Glomerular endothelial cell (primary cell): Measurements from ENCODE around the gene COL6A3. TPM values are rescaled to one million over a fixed set of nuclear protein-coding genes. Genes with fewer than 3 reads are reported as not detected.
"Not testable (repeated sequence)": the region's sequence is repeated elsewhere in the genome, so short reads cannot be mapped to it uniquely, and the experiment has no call there.

Experiments used
- DNase-seq: peaks from one replicate; pipeline ENCODE4 v3.0.0-alpha.2; 2011; ENCODE audit warnings: low read depth, low spot score; ENCODE audit errors: extremely low read depth
- total RNA-seq: library from RNA; depleted of rRNA; stranded (reverse); fragments of >200 nt; gene quantifications from 2 replicates; pipeline ENCODE4 v1.2.3, GENCODE V29; 2015

The COL6A3 gene
- total RNA-seq, 1 donor from 2014 or later = 244 TPM

DNA sequence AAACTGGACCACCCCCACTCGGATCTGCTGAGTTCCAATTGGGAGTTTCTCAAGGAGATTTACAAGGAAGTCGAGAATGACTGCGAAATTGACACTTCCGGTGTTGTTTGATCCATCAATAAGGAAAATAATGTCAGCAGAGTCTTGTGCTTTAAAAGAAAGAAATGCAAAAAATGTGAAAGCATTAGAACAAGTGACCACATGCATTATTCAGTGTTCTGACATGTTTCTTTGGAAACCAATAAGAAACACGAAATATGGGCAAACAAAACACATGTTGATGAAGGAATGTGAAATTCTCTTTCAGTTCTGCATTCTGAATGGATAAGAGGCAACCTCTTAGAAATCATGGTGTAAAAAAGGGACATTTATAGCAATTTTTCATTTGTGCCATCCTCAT, 25.9 kb downstream of the COL6A3 start:
- no peak for DNase-seq

DNA sequence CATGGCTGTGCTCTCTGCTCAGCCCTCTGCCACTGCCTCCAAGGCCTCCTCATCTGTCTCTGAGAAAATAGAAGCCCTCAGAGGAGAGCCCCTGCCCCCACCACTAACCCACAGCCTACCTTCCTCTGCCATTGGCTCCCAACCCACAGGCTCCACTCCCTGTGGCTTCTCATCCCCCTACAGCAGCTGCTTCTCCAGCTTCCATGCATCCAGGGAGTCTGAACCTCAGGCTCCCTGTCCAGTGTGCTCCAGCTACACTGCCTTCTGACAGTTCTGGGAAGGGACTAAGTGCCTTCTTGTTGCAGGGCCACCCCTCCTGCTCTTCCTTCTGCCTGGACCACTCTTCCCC, 29.3 kb downstream of the COL6A3 start:
- DNase-seq = no peak

DNA sequence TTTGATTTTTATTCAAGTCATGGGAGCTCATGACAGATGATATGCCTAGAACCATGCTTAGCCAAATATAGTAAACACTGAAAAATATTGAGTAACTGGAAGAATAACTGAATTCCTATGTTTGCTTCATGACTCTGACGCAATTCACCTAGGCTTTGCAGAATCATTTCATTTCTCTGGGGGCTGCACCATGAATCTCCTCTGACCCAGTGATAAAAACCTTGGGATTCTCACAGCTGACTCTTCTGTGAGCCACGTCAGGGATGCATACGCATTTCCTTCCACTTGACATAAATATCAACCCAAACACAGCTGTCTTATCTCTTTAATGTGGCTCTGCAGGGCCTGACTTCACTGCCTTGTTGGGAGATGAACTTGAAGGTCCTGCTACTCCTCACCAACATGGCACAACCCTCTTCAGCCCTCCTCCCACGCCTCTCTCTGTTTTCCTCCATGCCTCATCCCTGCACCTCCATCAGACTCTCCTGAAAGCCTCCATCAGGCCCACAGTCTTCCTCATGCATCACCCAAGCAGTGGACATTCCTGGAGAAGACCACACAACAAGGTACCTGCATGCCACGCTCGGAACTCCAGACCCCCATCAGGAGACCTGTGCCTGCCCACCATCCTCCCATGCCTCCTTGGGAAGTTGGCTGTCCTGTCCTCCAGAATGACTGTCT, 29.8 kb downstream of the COL6A3 start:
- DNase-seq = no peak

DNA sequence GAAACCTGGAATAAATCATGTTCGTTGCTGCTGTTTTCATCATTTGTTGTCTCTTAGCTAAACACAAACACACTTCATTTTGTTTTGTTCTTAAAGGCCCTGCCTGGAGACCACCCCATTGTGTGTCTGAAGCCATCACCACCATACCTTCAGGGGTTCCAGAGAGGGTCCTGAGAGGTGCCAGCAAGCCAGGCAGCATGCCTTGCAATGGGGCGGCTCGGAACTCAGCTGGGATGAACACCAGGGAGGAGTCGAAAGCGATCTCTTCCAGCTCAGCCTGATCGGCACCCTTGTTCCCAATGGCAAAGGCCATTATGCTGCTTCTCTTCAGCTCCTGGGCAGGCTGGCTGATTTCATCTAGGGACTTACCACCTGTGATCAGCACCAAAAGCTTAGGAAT, 33.2 kb downstream of the COL6A3 start:
- no peak for DNase-seq

DNA sequence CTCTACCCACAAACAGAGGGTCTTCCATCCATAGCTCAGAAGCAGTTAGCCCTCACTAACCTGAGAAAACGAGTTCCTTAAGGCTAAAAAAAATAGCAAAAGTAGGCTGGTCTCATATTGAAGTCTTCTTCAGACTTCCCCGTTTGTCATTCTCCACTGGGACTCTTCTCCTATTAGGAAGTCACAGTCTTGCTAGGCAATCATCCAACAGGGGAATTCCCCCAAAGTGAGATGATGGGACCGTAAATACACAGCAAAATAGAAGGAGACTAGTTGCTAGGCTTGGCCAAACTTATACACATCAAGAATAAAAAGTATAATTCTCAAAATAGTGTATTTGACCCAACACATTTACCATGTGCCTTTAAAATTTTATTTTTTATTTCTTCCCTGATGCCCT, 34.3 kb downstream of the COL6A3 start:
- DNase-seq = no peak

DNA sequence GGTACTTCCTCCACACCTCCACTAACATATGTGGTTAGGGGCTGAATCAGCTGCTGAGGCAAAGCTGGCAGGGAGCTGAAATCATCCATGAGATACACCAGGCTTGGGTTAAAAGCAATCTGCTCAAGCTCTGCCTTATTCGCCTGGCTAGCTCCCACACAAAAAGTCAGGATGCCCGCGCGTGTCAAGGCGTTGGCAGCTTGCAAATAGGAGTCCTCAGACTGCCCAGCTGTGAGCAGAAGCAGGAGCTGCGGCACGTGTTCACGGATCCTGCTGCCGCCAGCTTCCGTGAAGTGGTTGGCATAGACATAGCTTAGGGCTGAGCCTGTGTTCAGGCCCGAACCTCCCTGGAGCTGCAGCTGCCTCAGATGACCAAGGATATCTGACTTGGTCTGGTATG, 35.3 kb downstream of the COL6A3 start:
- no peak for DNase-seq

DNA sequence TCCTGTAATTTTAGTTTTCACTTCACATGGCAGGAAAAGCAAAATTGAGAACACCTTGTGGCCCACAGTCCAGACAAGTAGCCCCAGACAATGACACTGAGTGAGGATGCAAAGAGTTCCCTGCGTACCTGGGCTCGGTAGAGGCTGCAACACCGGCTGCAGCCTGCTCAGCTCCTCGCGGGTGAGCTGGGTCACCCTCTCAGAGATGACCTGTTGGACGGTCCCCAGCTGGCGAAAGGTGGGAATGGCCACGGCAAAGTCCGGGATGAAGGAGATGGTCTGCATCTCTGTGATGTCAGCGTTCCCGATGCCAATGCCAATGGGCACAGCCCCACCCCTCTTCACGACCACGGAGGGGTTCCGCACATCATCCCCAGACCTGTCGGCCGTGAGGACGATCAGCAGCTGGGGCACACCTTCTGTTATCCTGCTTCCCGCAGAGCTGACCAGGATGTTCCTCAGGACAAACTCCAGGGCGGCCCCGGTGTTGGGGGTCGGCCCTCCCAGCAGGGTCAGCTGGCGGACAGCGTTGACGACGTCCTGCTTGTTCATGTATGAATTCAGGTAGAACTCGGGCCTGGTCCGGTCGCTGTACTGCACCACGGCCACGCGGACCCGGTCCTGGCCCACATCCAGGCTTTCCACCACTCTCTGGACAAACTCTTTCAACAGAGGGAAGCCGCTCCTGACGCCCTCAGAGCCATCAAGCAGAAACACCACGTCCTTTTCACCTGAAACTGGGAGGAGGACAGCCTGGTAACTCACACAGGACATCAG, 39.5 kb downstream of the COL6A3 start:
- DNase-seq = no peak

DNA sequence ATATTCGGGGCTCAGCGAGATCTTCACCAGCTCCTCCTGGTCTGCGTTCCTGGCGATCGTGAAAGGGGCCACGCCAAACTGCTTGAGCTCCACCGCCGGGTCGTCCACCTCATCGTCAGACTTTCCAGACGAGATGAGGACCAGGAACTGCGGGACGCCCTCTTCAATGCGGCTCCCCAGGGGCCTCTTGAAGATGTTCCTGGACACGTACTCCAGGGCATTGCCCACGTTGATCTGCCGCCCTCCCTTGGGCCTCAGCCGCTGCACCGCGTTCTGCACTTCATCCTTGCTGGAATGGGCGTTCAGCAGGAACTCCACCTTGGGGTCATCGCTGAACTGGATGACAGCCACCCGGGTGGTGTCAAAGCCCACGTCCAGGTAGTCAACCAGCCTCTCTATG, 42.1 kb downstream of the COL6A3 start:
- DNase-seq = no peak

DNA sequence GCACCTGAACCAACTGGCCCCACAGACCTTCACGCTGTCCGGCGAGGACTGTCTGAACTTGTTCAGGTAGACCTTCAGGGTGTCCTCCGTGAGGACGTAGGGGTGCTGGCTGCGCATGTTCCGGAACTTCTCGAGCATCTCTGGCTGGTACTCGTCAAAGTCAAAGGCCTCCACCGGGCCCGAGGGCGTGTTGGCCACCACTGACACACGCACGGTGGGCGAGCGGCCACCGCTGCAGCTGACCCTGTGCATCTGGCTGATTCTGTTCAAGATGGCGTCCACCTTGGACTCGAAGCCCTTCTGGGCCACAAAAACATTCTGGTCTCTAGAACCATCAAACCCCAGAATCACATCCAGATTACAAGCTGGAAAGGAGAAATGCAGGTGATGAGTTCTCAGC, 48.3 kb downstream of the COL6A3 start:
- no peak for DNase-seq

DNA sequence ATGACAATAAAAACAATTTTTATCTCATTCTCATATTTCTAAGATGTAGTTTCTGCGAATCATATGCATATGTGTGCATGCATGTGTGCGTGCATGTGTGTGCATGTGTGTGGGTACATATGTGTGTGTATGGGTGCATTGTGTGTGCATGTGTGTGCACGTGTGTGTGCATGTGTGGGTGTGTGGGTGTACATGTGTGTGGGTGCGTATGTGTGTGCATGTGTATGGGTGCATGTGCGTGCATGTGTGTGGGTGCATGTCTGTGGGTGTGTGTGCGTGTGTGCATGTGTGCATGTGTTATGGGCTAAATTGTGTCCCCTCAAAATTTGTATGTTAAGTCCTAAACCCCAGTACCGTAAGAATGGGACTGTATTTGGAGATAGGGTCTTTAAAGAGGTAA, 49.3 kb downstream of the COL6A3 start:
- no peak for DNase-seq

DNA sequence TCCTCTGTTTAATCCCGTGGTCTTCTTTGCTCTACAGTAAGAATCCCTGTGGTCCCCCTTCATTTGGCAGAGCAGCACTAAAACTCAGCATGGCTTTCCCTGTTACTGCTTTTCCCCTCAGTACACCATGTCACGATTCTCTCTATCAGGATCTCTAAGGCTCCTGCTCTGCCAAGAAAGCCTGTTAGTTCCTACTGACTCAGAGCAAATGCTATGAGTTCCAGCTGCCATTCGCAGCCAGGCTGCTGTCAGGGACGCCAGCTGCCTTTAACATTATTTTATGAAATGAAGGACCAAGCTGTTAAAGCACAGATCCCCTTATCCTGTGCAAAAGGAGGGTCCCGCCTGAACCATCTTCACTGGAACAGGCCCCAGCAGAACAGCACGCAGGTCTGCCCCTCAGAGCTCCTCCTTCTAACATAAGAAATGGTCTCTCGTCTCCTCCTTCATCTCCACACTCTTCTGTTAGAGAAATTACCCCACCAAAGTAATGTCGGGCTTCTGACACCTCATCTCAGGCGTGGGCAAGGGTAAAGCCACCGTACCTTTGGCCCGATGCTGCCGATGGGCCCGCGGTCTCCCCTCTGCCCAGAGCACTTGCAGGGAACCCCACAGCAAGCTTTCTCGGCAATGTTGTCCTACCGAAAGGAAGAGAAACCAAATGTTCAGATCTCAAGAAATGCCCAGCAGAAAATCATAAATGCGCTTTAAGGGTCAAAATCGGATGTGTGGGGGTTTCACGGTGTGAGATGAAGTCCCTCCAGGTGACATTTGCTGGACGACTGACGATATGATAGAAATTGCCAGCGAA, 52.6 kb downstream of the COL6A3 start:
- no peak for DNase-seq

DNA sequence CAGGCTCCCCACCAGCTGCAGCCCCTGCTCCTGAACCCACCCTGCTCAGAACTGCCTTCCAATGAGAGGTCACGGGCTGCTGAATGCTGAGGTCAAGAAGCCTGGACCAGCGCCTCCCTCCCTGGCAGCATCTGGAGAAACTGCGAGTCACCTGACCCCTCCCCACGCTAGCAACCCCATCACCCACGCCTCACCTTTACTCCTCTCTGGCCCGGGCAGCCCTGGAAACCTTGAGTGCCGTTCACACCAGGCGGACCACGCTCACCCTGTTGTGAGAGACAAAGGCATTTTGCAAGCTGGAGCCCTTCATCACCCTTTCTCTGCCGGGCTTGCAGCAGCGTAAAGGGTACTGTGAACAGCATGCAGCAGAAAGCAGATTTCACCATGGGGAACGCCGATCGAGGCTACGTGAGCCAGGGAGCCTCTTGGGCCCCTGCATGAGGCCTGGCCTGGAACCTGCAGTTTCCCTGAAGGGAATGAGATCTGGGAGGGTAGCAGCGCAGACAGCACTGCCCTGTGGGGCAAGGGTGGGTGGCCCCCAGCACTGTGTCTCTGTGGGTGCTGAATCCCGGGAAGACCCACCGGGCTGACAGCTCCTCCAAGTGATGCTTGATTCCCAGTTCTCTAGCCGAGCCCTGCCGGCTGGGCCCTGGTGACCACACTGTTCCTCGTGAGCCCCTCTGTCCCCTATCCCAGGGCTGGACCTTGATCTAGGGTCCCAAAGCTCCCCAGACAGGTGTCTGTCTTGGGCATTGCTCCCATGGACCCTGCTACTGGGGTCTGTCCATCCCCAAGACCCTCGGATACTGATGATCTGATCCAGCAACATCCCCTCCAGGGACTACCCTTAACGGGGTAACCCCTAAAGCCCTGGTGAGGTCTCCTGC, 53.8 kb downstream of the COL6A3 start:
- no peak for DNase-seq

DNA sequence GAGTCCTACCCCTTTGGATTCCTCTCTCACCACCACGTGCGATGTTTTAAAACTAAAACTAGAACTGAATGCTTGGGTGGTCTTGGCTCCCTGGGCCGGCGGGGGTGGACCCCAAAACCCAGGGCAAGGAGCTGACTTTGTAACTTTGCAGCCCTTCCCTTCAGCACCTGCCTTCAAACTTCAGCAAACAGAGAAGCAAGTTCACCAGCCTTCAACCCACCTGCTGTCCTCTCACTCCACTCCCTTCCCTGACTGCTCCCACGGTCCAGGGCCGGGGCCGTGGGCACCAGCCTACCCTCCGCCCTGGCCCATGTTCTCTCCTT, 54.5 kb downstream of the COL6A3 start:
- DNase-seq = no peak

DNA sequence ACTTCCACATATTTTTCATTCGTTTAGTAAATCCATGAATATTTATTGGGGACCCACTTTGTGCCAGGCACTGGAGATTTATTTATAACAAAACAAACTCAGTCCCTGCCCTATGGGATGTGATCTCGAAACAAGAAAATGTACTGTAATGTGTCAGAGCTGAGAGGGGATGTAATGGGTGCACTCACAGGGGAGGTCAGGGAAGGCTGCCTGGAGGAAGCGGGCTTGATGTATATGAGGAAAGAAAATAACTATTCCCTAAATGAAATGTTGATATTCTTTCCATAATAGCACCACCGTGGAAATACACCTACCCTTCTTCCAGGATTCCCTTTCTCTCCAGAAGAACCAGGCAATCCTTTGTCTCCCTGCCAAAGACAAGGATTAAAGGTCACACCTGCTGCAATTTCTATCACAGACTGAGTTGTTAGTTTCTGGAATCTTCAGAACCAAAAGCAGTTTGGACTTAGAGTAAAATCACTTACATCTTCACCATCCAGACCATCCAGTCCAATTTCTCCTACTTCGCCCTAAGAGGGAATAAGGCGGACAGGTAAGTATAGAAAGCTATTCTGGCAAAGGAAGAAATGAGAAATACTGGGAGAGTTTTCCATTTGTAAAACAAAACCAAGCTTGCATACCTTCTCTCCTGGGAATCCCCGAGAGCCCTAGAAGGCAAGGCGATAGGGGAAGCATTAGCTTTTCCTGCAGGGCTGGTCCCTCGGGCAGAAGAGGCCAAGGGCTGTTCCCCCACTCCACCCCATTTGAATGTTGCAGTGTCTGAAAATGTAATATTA, 55.0 kb downstream of the COL6A3 start:
- DNase-seq = no peak

DNA sequence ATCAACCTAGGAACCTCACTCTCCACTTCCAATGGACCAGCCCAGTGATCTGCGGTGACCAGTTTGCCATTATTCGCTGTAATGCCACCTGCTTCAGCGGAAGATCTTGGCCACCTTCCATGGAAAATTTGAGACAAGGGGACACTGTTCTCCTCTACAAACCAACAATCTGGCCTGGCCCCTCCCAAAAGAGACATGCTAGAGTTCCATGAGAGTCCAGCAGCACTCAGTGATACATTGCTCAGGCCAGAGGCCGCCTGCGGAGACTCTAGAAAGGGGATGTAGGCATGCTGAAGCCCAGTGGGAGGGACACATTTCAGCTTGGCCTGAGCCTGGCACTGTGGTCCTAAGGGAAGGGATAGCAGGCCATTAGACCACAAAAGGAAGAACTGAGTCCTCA, 58.3 kb downstream of the COL6A3 start:
- no peak for DNase-seq

DNA sequence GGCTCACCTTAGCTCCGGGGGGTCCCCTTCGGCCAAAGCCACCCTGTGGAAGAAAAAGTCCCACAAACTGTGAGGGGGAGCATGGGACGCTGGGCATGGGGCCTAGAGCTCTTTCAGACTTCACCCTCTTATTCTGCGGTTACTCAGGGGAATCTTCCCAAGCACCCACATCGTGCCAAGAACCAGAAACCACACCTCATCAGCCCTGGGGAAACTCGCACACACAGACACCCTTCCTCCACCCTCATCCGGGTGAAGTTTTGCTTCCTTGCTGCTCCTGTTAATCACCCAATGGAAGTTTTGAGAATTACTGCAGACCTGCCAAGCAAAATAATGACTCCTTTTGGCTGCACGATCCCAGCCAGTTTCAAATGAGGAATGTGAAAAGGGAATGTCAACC, 59.1 kb downstream of the COL6A3 start:
- DNase-seq = no peak

DNA sequence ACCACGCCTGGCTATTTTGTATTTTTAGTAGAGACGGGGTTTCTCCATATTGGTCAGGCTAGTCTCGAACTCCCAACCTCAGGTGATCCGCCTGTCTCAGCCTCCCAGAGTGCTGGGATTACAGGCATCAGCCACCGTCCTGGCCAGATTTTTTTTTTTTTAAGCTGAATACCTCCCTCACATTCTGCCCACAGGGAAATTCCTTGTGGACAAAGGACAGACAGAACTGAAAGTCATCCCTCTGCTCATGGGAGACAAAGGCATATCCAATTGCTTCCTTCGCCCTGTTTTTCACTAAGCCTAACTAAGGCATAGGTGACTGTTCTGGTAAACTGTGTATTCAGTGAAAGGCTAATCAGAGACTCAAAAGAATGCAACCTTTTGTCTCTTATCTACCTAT, 59.8 kb downstream of the COL6A3 start:
- DNase-seq = not testable (repeated sequence)

DNA sequence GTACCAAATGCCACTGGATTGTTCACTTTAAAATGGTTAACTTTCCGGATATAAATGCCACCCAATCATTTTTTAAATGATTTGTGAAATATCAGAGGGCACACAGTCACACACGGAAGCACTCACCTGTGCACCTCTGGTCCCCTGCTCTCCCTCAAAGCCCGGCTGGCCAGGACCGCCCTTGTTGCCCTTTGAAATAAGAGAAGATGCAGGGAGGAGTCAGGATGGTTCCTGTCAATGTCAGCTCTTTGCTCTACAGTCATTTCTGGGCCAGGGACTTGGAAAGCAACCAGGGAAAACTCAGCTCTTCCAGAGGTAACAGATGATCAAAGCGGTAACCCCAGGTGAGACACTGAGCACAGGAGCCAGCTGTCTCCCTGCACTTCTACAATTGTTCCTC, 60.7 kb downstream of the COL6A3 start:
- no peak for DNase-seq

DNA sequence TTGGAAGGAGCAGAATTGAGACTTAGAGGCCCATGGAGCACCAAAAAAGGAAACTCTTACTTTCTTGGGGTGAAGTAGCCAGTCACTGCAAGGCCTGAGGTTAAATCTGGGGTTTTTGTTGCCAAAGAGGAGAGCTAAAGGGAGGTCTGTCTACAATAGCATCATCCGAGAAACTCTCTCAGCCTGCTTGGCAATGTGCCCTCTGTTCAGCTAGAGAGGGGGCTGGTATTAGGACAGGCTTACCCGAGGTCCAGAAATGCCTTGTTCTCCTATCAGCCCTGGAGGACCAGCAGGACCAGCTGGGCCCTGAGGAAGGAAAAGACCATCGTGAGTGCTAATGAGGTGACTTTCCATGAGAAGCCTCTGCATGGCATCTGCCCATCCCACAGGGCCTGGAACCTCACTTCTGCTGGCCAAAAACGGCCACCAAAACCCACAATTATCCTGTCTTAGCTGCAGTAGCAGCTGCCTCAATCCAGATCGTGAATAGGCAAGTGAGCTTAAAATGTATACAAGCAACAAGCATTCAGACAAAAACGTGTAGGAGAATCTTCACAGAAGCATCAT, 61.6 kb downstream of the COL6A3 start:
- no peak for DNase-seq

DNA sequence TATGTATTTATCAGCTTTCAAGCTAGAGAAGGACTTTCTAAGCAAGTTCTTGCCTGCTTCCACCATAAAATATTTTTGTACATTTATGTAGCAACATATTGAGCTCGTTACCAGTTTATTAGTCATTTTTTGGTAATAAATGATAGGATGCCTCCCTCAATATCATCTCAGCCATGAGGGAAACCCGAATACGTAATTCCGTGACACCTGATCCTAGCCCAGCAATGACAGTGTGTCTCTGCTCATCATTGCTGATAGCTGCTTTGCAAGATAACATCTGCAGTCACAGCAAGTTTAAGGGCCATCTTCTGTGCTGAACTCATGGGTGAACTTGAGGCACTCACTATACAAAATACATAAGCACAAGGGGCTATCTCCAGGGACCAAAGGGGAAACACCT, 62.2 kb downstream of the COL6A3 start:
- DNase-seq = no peak
